ENCODE results near the gene PAFAH1B2. TPM values are rescaled to one million over a fixed set of nuclear protein-coding genes. Genes with fewer than 3 reads are reported as not detected.

Gene PAFAH1B2
- total and polyA plus RNA-seq, 2 donors (not counting 3 experiments of a cell fraction or from before 2014, with no cell fraction given), result 34.2 to 128 TPM

GRCh38 chr11:117187428-117187798 is 43.3 kb downstream of the PAFAH1B2 start:
- DNase-seq (ENCODE audit: low read depth, low spot score) (no peak), FAIRE-seq (no peak)
- Histone ChIP-seq H3K36me3 (ENCODE audit: control insufficient read depth in 2 of 2, extremely low read depth in 1 of 2, insufficient read depth in 2 of 2, low read length in 2 of 2) (peaks cover 0 to 32% of the 10 kb centered on the region in 2 experiments), H3K9ac (replicated peaks; ENCODE audit: extremely low read depth, insufficient read depth, low read length) (no peak overlapping the region), H3K9me1 (replicated peaks; ENCODE audit: control insufficient read depth, extremely low read depth, insufficient read depth, low read length) (no peaks in the 10 kb centered on the region), H3K9me3 (replicated peaks; ENCODE audit: control insufficient read depth, insufficient read depth, low read length) (no peaks in the 10 kb centered on the region), H3K27ac (ENCODE audit: insufficient read depth, low read depth, low read length) (no peak overlapping the region), H3K27me3 (ENCODE audit: control insufficient read depth in 2 of 2, insufficient read depth in 2 of 2, low read length in 2 of 2) (no peaks in the 10 kb centered on the region), H2AFZ (ENCODE audit: low read depth, low read length) (no peak overlapping the region), H3K4me3 (replicated peaks in 1 of 3; ENCODE audit: insufficient read depth in 1 of 3, low read depth in 1 of 3, low read length in 3 of 3) (no peak overlapping the region), H3K79me2 (ENCODE audit: control insufficient read depth, insufficient read depth, low read length) (no peaks in the 10 kb centered on the region), H3K4me2 (ENCODE audit: insufficient read depth, low read length) (no peak overlapping the region), H4K20me1 (replicated peaks; ENCODE audit: control insufficient read depth, extremely low read depth, insufficient read depth, low read length) (no peaks in the 10 kb centered on the region), H3K4me1 (ENCODE audit: control insufficient read depth, extremely low read depth, insufficient read depth, low read length) (no peaks in the 10 kb centered on the region)
- dilution Hi-C loops (cut with MboI; ENCODE audit: extremely low pct_ligation_motif_present, low sequenced_read_pairs) (no loop called here), intact Hi-C loops (cut with micrococcal nuclease) (no loop called here)
- TF ChIP-seq POLR2AphosphoS5 (IDR thresholded peaks at IDR 0.05; ENCODE audit: insufficient read depth, low read depth, low read length) (no peak), MAX (IDR thresholded peaks at IDR 0.05; ENCODE audit: insufficient read depth, insufficient read length) (no peak), MYC (IDR thresholded peaks at IDR 0.05; ENCODE audit: low read depth, low read length) (no peak), FOS (IDR thresholded peaks at IDR 0.05; ENCODE audit: borderline replicate concordance, insufficient read depth, low read length) (no peak)
- ChIA-PET CTCF (no interaction called here), POLR2A (no interaction called here)
- BruUV-seq (replicated peaks), result no TSS peak

- DNase-seq (ENCODE audit: low read depth, low spot score) (no peak), FAIRE-seq (no peak)
- intact Hi-C loops (cut with micrococcal nuclease), result no loop called here
- no peak overlapping the region for H2AFZ ChIP-seq (ENCODE audit: low read depth, low read length)
- POLR2A ChIA-PET, result no interaction called here
- CTCF ChIA-PET, result no interaction called here
- H3K4me2 ChIP-seq (ENCODE audit: insufficient read depth, low read length), result no peak overlapping the region
- H3K9ac ChIP-seq (replicated peaks; ENCODE audit: extremely low read depth, insufficient read depth, low read length), result no peak overlapping the region
- H3K4me1 ChIP-seq (ENCODE audit: control insufficient read depth, extremely low read depth, insufficient read depth, low read length), result no peaks in the 10 kb centered on the region
- no peaks in the 10 kb centered on the region for H3K9me3 ChIP-seq (replicated peaks; ENCODE audit: control insufficient read depth, insufficient read depth, low read length)
- TF ChIP-seq POLR2AphosphoS5 (IDR thresholded peaks at IDR 0.05; ENCODE audit: insufficient read depth, low read depth, low read length) (no peak), CTCF (IDR thresholded peaks at IDR 0.05; ENCODE audit: extremely low read depth in 1 of 2, insufficient read depth in 1 of 2, low read depth in 1 of 2, low read length in 2 of 2) (no peak), MAX (IDR thresholded peaks at IDR 0.05; ENCODE audit: insufficient read depth, insufficient read length) (no peak), POLR2A (IDR thresholded peaks at IDR 0.05; ENCODE audit: low read depth, low read length) (no peak), MYC (IDR thresholded peaks at IDR 0.05; ENCODE audit: low read depth, low read length) (no peak), JUN (IDR thresholded peaks at IDR 0.05; ENCODE audit: borderline replicate concordance, insufficient read depth, insufficient read length, low read depth) (no peak), EZH2 (IDR thresholded peaks at IDR 0.05; ENCODE audit: borderline replicate concordance, low read depth, low read length, severe bottlenecking) (no peak), FOS (IDR thresholded peaks at IDR 0.05; ENCODE audit: borderline replicate concordance, insufficient read depth, low read length) (no peak), GATA2 (IDR thresholded peaks at IDR 0.05; ENCODE audit: insufficient read depth, insufficient read length, low read depth, low read length) (no peak)
- H4K20me1 ChIP-seq (replicated peaks; ENCODE audit: control insufficient read depth, extremely low read depth, insufficient read depth, low read length), result no peaks in the 10 kb centered on the region
- H3K79me2 ChIP-seq (ENCODE audit: control insufficient read depth, insufficient read depth, low read length), result no peaks in the 10 kb centered on the region
- no peak overlapping the region for H3K4me3 ChIP-seq (replicated peaks in 1 of 3; ENCODE audit: insufficient read depth in 1 of 3, low read depth in 1 of 3, low read length in 3 of 3)
- dilution Hi-C loops (cut with MboI; ENCODE audit: extremely low pct_ligation_motif_present, low sequenced_read_pairs), result no loop called here
- H3K9me1 ChIP-seq (replicated peaks; ENCODE audit: control insufficient read depth, extremely low read depth, insufficient read depth, low read length), result no peaks in the 10 kb centered on the region
- BruUV-seq (replicated peaks), result no TSS peak
- no peaks in the 10 kb centered on the region for H3K27me3 ChIP-seq (ENCODE audit: control insufficient read depth in 2 of 2, insufficient read depth in 2 of 2, low read length in 2 of 2)
- no peak overlapping the region for H3K27ac ChIP-seq (ENCODE audit: insufficient read depth, low read depth, low read length)
- H3K36me3 ChIP-seq (ENCODE audit: control insufficient read depth in 2 of 2, extremely low read depth in 1 of 2, insufficient read depth in 2 of 2, low read length in 2 of 2), result peaks cover 0 to 33% of the 10 kb centered on the region in 2 experiments
Observed at GRCh38 chr11:117187799-117188481, 43.9 kb downstream of the PAFAH1B2 start.

Data from endothelial cell of umbilical vein (primary cell).